ENCODE data around the gene LACC1.

LACC1 gene

DNA sequence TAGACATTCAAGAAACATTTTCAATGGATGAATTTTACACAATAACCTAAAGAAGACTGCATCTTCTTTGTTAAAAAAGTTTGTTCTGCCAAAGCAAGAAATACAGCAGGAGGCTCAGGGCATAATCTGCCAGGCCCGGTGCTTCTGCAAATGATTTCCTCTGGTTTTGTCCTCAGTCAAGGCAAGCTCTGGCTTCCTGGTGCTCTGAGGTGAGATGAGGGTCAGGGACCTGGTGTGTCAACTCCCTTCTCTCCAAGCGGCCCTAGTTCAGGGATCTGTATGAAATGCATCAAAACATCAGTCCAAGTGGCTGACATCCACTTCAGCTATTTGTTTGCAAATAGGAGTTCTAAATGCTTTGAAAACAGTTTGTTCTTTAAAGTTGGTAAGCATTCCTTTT, 31.6 kb downstream of the LACC1 start:
- Mint-ChIP-seq H3K27me3 (peaks cover 10% of the 10 kb centered on the region), H3K36me3 (no peaks in the 10 kb centered on the region), H3K4me1 (no peaks in the 10 kb centered on the region), H3K27ac (no peak overlapping the region), H3K9me3 (no peaks in the 10 kb centered on the region), H3K4me3 (no peak overlapping the region)
- DNase-seq: no peak
- CTCF ChIA-PET: interaction anchor here (1.2 to 1.5 kb wide), 2 partner anchors 530 to 1111 kb away, joined by 4 read pairs; no protein-coding TSS in a partner anchor

DNA sequence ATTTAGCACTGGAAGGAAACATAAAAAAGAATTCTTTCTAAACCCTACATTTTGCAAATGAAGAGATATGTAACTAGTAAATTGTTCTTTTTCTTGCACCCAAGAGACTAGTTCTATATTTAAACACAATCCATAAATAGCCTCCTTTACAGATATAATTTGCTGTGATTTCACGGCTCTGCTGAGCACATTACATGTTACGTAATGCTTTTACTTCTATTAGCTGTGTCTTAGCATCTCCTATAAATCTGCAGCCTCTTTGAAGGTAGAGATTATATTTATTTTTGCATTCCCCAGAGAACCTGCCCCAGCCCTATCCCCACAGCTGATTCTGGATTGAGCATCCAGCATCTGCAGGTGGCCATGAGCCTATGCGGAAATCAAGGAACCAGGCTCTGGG, 32.2 kb downstream of the LACC1 start:
- H3K4me1 Mint-ChIP-seq: no peaks in the 10 kb centered on the region
- CTCF ChIA-PET: interaction anchor here (1.5 kb wide), 1 partner anchor 529 kb away, joined by 4 read pairs; no protein-coding TSS in a partner anchor
- no peaks in the 10 kb centered on the region for H3K9me3 Mint-ChIP-seq
- H3K4me3 Mint-ChIP-seq: no peak overlapping the region
- no peak for DNase-seq
- H3K27me3 Mint-ChIP-seq: peaks cover 10% of the 10 kb centered on the region
- H3K36me3 Mint-ChIP-seq: no peaks in the 10 kb centered on the region
- H3K27ac Mint-ChIP-seq: no peak overlapping the region

DNA sequence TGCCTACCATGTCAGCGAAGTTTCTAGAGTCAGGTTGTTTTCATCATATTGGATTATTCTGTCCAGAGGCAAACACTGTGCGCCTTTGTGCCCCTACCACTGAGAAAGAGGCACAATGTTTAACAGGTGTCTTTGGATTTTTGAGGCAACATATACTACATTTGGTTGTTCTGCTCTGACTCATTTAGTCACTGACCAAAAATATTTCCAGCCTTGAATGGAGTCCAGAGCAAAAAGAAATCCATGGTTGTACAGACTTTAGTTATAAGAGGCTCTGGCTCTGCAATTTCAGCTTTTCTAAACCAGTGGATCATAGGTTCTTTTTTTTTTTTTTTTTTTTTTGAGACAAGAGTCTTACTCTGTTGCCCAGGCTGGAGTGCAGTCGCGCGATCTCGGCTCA, 35.7 kb downstream of the LACC1 start:
- Mint-ChIP-seq H3K4me3 (no peak overlapping the region), H3K27me3 (peaks cover 3% of the 10 kb centered on the region), H3K9me3 (no peaks in the 10 kb centered on the region), H3K4me1 (no peaks in the 10 kb centered on the region), H3K27ac (no peak overlapping the region), H3K36me3 (no peaks in the 10 kb centered on the region)
- no peak for DNase-seq
- CTCF ChIA-PET: no interaction called here

DNA sequence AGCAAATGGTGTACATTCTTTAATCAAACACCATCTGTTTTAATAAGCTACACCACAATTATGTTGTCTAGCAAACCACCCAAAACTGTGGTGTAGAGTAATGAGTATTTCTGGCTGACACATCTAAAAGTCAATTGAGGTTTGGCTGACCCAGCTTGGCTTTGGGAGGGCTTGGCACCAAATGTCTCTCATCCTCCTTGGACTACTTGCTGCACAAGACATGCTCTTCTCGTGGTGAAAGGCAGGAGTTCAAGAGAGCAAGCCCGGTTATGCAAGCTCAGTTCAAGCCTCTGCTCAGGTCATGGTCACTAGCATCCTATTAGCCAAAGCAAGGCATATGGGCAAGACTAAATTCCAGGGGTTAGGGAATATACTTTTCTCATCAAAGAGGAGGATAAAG, 37.1 kb downstream of the LACC1 start:
- CTCF ChIA-PET: interaction anchor here (0.9 kb wide), 1 partner anchor 8 kb away, joined by 3 read pairs; no protein-coding TSS in a partner anchor
- peaks cover 3% of the 10 kb centered on the region for H3K27me3 Mint-ChIP-seq
- H3K4me1 Mint-ChIP-seq: no peaks in the 10 kb centered on the region
- H3K4me3 Mint-ChIP-seq: no peak overlapping the region
- H3K9me3 Mint-ChIP-seq: no peaks in the 10 kb centered on the region
- H3K27ac Mint-ChIP-seq: no peak overlapping the region
- no peak for DNase-seq
- H3K36me3 Mint-ChIP-seq: no peaks in the 10 kb centered on the region

DNA sequence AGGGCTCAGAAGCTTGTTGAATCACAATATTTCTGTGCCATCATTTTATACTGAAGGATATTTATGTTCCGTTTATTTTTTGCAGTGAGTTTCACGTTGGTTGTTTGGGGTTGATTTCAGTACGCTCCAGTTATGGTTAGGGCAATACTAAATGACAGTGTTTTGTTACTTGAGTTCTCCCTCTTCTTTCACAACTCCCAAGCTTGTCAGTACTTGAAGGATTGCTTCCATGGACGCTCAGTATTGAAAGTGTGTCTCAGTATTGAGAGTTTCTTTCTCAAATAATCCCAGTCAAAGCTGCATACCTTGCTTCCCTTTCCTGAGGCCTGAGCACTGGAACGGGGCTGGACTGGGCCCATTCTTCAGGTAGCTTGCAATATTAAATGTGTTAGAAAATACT, 38.9 kb downstream of the LACC1 start:
- no peaks in the 10 kb centered on the region for H3K36me3 Mint-ChIP-seq
- H3K4me3 Mint-ChIP-seq: no peak overlapping the region
- H3K4me1 Mint-ChIP-seq: no peaks in the 10 kb centered on the region
- H3K9me3 Mint-ChIP-seq: no peaks in the 10 kb centered on the region
- no peak for DNase-seq
- CTCF ChIA-PET: no interaction called here
- H3K27ac Mint-ChIP-seq: no peak overlapping the region
- no peaks in the 10 kb centered on the region for H3K27me3 Mint-ChIP-seq

DNA sequence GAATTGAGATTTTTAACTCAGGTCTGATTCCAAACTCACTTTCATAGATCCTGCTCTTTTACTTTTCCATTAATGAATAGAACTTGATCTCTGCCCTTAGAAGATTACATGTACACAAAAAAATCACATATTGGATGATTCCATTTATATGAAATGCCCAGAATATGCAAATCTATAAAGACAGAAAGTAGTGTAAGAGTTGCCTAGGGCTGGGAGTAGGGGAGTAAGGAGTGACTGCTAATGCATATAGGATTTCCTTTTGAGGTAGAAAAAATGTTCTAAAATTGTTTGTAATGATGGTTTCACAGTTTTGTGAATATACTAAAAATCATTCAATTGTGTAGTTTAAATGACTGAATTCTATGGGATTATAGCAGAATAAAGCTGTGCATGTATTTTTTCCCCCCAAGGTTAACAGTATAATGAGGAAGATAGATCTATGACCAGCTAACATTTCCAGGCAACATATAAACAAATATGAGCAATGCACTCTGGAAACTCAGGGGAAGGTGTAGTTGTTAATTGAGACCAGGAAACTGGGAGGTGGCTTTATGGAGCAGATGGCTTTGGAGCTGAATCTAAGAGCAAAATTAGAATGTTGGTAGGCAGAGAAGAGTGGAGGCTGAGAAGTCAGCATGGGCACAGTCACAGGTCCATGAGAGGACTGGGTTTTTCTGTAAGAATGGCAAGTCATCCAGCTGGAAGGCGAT, 41.4 kb downstream of the LACC1 start:
- no peak for DNase-seq
- no peak overlapping the region for H3K27ac Mint-ChIP-seq
- H3K9me3 Mint-ChIP-seq: no peaks in the 10 kb centered on the region
- H3K27me3 Mint-ChIP-seq: no peaks in the 10 kb centered on the region
- no peak overlapping the region for H3K4me3 Mint-ChIP-seq
- H3K4me1 Mint-ChIP-seq: no peaks in the 10 kb centered on the region
- CTCF ChIA-PET: interaction anchor here (0.9 kb wide), 1 partner anchor 969 kb away, joined by 3 read pairs; no protein-coding TSS in a partner anchor
- H3K36me3 Mint-ChIP-seq: no peaks in the 10 kb centered on the region

DNA sequence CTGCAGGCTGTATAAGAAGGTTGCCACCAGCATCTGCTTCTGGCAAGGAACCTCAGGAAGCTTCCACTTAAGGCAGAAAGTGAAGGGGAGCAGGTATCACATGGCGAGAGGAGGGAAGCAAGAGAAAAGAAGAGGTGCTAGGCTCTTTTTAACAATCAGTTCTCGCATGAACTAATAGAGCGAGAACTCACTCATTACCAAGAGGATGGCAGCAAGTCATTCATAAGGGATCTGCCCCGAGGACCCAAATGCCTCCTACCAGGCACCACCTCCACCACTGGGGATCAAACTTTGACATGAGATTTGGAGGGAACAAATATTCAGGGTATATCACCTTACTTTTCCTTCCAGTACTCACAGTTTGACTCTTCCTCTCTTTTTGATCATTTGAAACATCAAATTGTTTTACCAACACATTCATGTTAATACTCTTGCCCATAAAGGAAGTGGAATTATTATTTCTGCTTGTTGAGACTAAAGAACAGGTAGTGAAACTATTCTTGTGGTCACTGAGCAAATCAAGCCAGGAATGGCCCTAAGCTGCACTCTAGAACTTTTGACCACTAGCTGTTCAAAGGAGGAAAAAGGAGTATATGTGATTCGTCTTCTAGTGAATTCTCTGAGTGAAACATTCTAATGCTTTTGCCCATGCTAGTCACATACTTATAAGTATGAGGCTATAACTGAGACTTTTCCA, 45.0 kb downstream of the LACC1 start:
- no peak for DNase-seq
- Mint-ChIP-seq H3K36me3 (no peaks in the 10 kb centered on the region), H3K27ac (no peak overlapping the region), H3K27me3 (no peaks in the 10 kb centered on the region), H3K4me1 (no peaks in the 10 kb centered on the region), H3K9me3 (no peaks in the 10 kb centered on the region), H3K4me3 (no peak overlapping the region)
- CTCF ChIA-PET: no interaction called here

DNA sequence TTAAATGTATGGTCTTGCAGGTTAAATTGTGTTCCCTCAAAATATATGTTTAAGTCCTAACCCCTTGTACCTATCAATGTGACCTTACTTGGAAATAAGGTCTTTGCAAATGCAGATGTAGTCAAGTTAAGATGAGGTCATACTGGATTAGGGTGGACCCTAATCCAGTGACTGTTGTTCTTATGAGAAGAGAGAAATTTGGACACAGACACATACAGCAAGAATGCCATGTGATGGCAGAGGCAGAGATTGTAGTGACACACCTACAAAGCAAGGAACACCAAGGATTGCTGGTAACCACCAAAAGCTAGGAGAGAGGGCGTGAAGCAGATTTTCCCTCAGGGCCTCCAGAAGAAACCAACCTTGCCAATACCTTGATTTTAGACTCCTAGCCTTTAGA, 50.2 kb downstream of the LACC1 start:
- H3K9me3 Mint-ChIP-seq: no peaks in the 10 kb centered on the region
- H3K4me1 Mint-ChIP-seq: no peaks in the 10 kb centered on the region

DNA sequence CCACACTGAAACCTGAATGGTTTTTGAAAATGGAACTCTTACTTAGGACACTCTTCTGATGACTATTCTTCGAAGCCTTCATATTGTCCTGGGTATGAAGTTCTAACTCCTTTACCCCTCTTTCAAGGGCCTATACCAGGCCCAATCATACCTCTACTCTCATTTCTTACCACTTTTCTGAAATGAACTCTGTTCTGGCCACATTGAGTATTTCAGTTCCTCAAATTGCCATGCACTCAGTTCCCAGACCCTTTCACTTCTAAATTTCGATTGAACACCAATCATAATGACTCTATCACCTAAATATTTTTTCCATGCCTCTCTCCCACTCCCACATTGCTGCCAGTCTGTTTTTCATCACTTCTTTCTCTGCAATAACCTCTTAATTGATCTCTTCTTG, 53.7 kb downstream of the LACC1 start:
- Mint-ChIP-seq H3K27me3 (peaks cover 4% of the 10 kb centered on the region), H3K4me1 (no peaks in the 10 kb centered on the region), H3K9me3 (no peaks in the 10 kb centered on the region), H3K27ac (no peak overlapping the region), H3K36me3 (no peaks in the 10 kb centered on the region), H3K4me3 (no peak overlapping the region)
- DNase-seq: no peak
- CTCF ChIA-PET: no interaction called here

More for the DNA sequence above, 50.2 kb downstream of the LACC1 start:
- Mint-ChIP-seq H3K36me3 (no peaks in the 10 kb centered on the region), H3K27ac (no peak overlapping the region), H3K4me3 (no peak overlapping the region), H3K27me3 (peaks cover 4% of the 10 kb centered on the region)
- DNase-seq: no peak
- CTCF ChIA-PET: no interaction called here

DNA sequence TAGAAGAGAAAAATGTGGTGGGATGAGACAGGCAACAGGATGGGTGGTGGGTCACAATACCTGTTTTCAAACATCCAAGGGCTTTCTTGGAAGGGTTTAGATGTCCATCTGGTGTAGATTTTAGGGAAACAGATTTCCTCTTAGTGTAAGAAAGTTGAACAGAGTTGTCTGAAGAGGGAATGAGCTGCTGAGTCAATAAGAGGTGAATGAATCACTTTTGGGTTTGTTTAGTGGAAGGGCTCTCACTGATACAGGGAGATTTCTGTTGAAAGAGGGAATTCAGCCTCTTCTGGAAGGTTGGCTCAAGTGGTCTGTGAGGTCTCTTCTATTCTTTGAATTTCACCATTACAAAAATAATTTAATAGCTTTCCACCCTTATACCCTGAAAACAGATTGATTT, 54.6 kb downstream of the LACC1 start:
- no peak for DNase-seq
- H3K27ac Mint-ChIP-seq: no peak overlapping the region
- H3K4me3 Mint-ChIP-seq: no peak overlapping the region
- CTCF ChIA-PET: no interaction called here
- no peaks in the 10 kb centered on the region for H3K4me1 Mint-ChIP-seq
- H3K9me3 Mint-ChIP-seq: no peaks in the 10 kb centered on the region
- no peaks in the 10 kb centered on the region for H3K36me3 Mint-ChIP-seq
- H3K27me3 Mint-ChIP-seq: peaks cover 4% of the 10 kb centered on the region

DNA sequence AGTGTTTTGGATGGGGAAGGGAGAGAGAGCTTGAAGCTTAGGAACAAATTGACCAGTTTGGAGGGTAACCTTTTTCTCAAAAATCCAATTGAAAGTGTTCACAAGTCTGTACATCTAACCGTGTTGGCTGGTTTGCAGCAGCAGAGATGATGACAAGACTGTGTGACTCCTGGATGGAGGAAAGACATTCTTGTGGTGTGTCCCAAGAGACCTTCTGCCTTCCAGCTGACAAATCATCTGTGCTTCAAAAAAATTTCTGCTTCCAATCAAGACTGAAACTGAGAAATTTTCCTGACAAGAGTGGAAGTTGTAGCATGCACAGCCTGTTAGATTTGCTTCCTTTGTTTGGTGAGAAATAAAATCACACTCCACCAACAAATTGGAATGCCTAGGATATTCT, 56.2 kb downstream of the LACC1 start:
- no peak for DNase-seq
- Mint-ChIP-seq H3K27ac (no peak overlapping the region), H3K36me3 (no peaks in the 10 kb centered on the region), H3K27me3 (peaks cover 4% of the 10 kb centered on the region), H3K9me3 (no peaks in the 10 kb centered on the region), H3K4me3 (no peak overlapping the region), H3K4me1 (no peaks in the 10 kb centered on the region)
- CTCF ChIA-PET: no interaction called here

DNA sequence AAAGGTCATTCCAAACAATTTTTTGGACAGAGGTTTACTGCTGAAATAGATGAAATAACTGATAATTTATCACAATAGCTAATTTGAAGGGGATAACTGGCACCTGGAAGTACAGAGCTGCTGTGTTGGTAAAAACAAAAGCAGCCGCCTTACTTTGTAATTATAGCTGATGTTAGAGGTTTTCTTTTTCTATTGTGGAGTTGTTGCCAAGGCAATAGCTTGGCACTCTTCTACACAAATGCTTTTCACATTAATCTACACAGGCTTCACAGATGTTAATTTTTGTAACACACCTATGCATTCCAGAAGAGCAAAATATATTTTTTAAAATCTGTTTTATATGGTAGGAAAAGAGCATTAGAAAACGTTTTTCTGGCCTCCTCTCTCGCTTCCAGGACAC, 56.9 kb downstream of the LACC1 start:
- no peak overlapping the region for H3K4me3 Mint-ChIP-seq
- peaks cover 4% of the 10 kb centered on the region for H3K27me3 Mint-ChIP-seq
- CTCF ChIA-PET: no interaction called here
- no peaks in the 10 kb centered on the region for H3K4me1 Mint-ChIP-seq
- H3K9me3 Mint-ChIP-seq: no peaks in the 10 kb centered on the region
- no peak overlapping the region for H3K27ac Mint-ChIP-seq
- H3K36me3 Mint-ChIP-seq: no peaks in the 10 kb centered on the region
- DNase-seq: no peak

DNA sequence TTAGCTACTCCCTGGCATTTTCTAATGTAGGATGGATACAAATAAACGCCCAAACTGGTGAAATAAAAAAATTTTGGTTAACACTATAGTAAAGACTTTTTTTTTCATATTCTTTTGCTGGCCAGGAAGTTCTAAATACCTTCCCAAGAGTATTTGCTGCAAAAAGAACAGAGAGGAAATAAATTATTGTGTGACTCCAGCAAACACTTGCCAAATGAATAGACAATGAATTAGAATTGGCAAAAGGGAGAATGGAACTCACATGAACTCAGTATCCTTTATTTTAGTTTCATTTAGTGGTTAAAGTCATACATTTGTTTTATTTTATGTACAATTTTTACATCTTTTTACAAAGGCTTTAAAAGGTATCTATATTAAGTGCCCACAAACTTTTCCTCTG, 58.1 kb downstream of the LACC1 start:
- Mint-ChIP-seq H3K4me3 (no peak overlapping the region), H3K27ac (no peak overlapping the region), H3K9me3 (no peaks in the 10 kb centered on the region), H3K36me3 (no peaks in the 10 kb centered on the region), H3K4me1 (no peaks in the 10 kb centered on the region), H3K27me3 (peaks cover 4% of the 10 kb centered on the region)
- DNase-seq: no peak
- CTCF ChIA-PET: no interaction called here

DNA sequence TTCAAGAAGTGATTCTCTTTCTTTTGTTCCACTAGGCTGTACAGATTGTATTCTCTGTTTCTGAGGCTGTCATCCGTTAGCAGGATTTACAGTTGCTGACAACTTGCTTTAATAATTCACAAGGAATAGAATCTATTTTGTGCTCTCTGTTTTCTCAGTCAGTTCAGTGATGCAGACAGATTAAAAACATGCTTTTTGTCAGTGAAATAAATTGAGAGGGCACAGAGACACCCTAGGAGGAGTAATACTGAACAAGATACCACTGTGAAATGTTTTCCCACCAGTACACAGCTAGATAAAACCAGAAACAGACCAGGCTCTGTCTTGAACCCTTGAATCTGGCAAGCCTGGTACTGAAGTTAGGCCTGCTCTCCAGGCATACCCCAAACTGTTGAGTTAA, 58.7 kb downstream of the LACC1 start:
- H3K9me3 Mint-ChIP-seq: no peaks in the 10 kb centered on the region
- no peaks in the 10 kb centered on the region for H3K4me1 Mint-ChIP-seq
- H3K36me3 Mint-ChIP-seq: no peaks in the 10 kb centered on the region
- H3K4me3 Mint-ChIP-seq: no peak overlapping the region
- DNase-seq: no peak
- peaks cover 4% of the 10 kb centered on the region for H3K27me3 Mint-ChIP-seq
- no peak overlapping the region for H3K27ac Mint-ChIP-seq
- CTCF ChIA-PET: no interaction called here

DNA sequence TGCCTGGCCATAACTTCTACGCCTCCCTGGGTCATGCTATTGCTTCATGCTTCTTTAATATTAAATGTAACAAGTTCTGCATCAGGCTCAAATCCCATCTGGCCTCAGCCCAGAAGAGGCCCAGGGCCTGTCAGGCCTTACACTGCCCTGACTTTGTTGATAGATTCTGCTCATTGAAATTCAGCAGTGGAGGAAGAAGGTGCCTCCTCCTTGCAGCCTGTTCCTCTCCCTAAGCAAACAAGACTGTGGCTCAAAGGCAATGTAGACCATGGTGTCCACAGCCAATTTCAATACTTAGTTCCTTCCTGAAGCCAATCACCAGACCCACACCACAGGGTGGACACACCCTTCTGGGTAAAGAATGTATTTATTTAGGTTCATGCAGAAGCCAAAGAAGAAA, 59.4 kb downstream of the LACC1 start:
- H3K36me3 Mint-ChIP-seq: no peaks in the 10 kb centered on the region
- no peaks in the 10 kb centered on the region for H3K9me3 Mint-ChIP-seq
- CTCF ChIA-PET: no interaction called here
- no peak overlapping the region for H3K27ac Mint-ChIP-seq
- no peak for DNase-seq
- H3K27me3 Mint-ChIP-seq: peaks cover 4% of the 10 kb centered on the region
- H3K4me1 Mint-ChIP-seq: no peaks in the 10 kb centered on the region
- no peak overlapping the region for H3K4me3 Mint-ChIP-seq

All from activated naive CD4-positive, alpha-beta T cell treated with anti-CD3 and anti-CD28 coated beads, Interleukin-2, amount 10 ng/mL, durations not matched to agents 7 days and 5 days (primary cell).